Measurements from ENCODE around the gene SCARB1.

SCARB1 gene

DNA sequence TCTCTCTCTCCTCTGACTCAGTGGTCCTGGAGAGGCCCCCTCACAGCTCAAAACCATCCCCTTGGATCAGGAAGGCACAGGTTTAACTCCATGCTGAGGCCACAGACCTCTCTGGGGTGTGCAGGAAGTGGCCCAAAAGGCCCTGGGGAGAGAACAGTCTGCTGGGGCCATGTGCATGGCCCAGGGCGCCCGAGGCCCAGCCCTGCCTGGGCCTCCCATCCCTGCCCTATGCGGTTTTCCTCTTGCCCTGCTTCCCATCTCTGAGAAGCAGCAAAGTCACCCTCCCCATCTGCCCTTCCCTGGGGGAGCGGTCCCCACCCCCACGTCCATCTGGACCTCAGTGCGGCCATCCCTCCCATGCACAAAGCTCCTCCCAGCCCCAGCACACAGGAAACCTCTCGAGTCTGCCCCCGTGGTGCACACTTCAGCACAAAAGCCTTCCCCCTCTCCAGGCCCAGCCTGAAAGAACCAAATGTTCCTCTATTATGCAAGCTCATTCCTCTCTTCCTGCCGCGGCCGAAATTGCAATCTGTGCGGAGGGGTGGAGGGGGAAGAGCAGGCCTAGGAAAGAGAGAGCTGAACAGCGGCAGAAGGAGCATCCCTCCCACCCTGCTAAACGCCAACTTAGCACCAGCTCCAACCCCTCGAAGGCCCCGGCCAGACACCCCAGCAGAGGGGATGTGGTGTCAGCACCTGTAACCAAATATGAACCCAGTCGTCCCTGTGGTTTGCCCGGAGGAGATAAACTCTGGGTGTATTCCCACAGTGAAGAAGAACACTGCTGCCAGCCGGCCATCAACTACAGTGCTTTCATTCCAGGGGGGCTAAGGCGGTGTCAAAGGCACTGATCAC, 108.5 kb downstream of the SCARB1 start:
- peak; percentile 37 for DNase-seq

DNA sequence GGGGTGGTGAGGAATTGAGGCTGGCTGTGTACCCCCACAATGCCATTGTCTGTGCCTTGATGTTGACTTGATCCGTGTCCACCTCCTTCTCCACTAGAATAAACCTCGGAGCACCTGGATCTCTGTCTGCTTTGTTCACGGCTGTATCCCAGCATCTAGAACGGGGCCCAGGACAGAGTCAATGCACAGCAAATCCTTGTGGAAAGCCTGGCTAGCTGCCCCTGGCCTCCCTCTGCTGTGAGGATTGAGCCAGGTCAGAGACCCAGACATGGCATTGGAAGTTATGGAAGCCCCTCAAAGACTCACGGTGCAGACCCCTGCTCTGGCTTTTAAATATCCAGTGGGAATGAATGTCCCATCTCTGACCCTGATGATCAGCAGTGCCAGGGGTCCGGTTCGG, 109.2 kb downstream of the SCARB1 start:
- no peak for DNase-seq

DNA sequence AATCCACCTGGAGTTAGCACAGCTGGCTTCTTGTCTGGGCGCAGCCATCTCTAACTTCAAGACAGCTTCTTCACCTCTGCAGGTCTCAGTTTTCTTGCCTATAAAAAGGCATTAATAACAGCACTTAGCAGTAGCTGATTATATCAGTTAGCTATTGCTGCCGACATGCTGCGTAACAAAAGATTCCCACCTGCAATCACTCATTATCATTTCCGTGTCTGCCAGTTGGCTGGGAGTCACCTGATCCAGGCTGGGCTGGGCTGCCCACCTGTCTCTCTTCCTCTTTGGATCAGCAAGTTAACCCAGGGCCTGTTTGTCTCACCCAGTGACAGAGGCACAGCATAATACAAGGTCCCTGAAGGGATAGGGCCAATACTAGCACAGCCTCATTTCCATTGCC, 109.7 kb downstream of the SCARB1 start:
- no peak for DNase-seq

DNA sequence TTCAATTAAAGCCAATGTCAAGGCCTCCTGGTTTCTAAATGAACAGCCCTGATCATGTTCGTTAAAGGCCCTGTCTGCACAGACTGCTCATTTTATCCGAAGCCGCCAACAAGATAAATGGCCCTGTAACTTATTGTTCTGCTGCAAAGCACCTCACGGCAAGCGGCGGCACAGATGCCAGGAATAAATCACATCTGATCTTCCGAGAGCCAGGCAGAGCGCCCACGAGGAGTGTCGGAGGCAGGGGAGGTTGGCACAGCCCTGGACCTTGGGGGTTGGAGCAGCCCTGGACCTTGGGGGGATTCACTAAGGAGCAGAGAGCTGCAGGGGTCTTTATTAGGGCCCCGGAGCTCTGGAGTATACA, 110.5 kb downstream of the SCARB1 start:
- DNase-seq: no peak

DNA sequence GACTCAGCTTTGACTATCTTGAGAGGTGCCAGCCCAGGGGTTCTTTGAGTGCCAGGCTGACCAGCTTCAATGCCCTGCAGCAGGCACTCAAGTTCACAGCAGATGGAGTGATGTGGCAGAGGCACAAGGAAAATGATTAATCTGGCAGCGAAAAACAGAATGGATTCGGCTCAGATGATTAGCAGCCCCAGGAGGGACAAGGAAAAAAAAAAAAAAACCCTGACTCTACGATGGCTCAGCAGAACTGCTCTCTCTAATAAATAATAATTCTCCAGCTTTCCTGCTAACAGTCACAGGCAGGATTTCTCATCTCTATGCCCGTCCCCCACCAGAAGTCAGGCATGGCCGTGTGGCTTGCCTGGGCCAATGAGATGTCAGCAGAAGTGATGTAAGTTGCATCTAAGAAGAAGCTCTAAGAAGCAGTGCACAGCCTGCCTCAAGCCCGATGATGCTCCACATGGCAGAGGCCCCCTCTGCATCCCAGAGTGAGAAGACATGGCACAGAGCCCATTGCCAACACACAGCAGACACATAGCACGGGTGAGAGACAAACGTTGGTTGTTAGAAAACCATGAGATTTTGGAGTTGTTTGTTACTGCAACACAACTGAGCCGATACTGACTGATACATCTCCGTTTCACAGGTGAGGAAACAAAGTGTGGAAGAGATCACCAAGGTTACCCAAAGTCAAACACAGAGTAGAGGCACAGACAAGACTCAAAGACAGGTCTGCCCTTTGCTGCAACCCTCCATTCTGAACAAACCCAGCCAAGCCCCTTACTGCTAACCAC, 111.0 kb downstream of the SCARB1 start:
- DNase-seq: no peak

DNA sequence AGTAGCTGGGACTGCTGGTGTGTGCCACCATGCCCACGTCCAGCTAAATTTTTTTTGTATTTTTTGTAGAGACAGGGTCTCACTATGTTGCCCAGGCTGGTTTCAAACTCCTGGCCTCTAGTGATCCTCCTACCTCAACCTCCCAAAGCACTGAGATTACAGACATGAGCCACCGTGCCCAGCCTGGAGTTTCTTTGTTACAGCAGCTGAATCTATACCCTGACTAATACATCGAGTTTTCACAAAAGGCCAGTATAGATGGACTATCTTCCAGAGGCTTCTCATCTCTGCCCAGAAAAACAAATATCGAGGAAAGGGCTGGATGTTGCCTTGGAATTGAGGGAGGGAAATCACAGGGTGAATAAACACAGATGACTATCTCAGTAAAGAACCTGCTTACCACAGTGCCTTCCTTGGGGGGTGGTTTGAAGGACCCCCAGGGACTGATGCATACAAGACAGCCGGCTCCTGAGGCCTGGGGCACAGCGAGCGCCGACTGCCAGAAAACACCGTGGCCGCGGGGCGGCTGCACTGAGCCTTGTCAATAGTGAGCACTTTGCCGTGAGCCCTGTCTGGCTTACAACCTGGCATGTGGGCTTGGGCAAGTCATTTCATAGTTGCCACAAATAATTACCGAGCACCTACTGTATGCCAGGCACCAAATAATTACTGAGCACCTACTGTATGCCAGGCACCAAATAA, 111.9 kb downstream of the SCARB1 start:
- no peak for DNase-seq

DNA sequence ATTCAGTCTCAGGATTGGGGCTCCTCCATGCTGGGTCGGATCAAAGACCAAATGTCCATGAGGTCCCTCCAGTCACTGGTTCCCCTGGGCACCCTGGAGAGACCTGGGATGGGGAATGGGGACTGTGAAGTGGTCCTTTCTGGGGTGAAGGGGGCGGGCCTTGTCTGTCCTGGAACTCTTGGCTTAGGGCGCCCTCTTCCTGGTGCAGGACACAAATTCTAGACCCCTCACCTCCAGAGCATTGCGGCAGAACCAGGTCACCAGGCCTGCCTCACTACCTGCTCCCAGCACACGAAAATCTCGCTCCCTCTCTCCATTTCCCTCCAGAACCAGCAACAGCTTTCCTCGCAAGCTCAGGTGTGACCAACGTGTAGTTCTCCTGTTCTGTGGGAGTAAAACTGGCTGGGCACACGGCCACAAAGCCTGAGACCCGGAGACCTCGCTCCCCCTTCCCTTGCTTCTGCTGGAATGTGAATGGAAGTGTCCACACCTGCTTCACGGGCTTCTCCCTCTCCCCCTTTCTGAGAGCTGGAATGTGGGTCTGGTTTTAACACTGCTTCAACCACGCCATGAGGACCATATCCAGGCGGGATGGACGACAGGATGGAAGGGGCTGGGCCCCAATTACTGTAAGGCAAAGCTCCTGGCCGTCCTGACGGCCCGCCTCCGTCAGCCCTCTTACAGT, 112.7 kb downstream of the SCARB1 start:
- no peak for DNase-seq

DNA sequence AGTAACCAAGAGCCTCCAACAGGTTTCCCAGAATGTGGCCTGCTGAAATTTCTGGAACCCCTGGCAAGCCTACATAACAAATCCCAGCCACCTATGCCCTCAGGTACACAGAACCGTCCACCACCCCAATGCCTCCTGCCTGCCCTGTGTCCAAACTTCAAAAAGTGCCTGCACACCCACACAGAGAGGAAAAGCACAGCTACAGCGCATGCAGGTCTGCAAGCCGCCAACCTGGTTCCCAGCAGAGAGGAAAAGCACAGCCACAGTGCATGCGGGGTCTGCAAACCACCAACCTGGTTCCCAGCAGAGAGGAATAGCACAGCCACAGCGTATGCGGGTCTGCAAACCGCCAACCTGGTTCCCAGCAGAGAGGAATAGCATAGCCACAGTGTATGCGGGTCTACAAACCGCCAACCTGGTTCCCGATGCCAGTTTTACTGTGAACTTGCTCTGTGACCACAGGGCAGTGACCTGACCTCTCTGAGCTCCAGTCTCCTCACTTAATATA, 113.5 kb downstream of the SCARB1 start:
- DNase-seq: no peak

DNA sequence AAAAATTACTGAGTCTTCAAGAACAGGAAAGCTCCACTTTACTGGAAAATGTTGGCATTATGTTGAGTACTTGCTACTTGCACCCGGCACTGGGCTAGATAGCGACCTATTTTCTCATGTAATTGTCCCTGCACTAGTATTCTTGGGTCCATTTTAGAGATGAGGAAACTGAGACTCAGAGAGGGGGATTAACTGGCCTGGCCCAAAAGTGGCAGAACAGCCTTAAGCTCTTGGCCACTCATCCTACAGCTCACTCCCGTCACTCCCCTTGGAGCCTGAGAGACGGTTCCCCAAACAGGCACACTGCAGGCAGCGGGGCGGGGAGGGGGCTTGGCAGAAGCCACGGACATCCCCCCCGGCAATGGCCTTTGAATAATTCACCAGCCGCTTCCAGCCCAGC, 113.9 kb downstream of the SCARB1 start:
- DNase-seq: no peak

DNA sequence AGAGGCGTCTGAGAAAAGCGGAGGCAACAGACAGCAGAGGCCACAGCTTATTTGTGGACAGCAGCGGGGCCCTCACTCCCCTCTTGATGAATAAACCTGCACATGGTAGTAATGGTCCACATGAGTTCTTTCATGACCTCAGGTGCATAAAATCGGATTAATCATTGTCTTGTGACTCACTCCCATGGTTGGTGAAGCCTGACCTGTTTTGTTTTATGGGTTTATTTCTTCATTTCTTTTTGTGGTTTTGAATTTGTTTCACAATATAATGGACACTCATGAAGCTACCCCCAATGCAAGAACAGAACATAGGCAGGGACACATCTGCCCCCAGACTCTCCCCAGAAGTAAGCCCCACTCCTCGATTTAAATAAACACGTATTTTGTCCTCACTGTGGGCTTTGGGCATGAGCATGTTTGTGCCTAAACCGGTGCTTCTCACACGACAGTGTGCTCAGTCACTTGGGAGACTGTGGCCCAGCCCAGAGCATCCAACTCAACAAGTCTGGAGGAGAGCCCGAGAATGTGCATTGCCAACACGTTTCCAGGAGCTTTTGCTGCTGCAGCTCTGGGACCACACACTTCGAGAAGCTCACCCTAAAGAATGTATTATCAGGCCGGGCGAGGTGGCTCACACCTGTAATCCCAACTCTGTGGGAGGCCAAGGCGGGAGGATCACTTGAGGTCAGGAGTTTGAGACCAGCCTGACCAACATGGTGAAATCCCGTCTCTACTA, 116.1 kb downstream of the SCARB1 start:
- DNase-seq: no peak

DNA sequence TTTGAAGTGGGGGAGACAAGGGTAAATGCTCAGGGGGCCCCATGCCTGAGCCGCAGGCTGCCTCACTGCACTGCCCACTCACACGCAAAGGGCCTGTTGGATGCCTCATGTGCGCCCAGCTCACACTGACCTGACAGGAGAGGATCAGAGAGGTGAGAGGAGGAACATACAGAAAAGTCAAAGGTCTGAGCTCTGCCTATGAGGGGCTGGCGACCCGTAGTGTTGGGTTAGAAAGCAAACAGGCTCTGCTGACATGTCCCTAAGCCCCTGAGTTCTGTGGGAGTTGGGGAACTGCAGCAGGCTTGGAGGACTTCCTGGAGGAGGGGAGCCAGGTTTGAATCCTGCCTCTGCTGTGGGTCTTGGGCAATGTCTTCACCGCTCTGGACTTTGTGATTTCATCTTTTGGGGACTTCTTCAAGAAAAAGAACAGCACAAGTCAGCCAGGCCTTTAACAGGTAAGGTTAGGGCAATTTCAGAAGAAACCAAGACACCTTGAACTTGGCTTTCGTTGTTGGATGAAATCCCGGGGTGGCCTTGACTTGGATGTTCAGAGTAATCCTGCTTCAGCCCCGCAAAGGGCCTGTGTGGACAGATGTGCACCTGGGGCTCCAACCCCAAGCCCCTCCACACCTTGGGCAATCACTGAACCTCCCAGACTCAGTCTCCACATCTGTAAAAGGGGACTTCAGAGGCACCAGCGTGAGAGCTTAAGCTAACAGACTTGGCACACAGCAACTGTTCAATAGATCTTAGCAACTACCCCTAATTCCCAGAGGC, 116.8 kb downstream of the SCARB1 start:
- no peak for DNase-seq

DNA sequence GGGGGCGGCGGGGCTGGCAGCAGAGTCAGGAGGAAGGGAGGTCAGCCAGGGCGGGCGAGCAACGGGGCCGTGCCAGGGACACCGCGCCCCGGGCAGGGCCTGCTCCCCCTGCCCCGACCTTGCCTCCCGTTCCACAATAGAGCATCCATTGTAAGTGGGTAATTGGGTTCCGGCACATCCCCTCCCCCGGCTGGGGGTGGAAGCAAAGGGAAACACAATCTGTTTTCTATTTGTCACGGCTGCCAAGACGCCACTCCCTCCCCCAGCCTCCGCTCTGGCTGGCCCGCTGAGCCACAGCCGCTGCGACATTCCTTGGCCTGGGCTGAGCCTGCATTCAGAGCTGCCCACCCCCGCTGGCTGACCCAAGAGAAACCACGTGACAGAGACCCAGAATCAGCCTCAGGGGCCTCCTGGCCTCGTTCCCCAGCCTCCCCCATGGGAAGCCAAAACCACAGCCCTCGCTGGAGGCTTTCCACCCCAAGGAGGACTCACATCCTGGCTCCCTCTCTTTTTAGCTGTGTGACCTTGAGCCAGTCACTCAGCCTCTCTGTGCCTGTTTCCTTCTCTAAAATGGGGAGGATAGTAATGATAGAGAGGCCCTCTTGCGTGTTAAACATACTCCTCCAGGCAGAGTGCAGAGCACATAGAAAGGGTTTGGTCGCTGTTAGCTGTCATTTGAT, 117.6 kb downstream of the SCARB1 start:
- DNase-seq: no peak

DNA sequence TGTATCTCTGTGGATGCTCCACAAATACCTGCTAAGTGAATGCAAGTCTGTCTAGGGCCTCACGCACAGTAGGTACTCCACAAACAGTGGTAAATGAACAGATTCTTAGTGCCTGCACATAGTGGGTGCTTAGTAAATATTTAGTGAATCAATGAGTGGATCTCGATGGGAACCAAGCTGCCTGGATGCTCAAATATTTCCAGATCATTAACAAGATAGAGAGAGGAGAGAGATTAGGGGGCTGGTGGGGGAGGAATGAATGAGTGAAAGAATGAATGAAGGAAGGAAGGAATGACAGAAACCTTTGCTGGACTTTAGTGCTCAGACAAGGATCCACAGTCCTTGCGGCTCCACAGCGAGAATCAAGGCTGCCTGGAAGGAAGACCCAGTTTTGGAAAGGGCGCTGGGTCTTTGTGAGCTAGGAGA, 118.2 kb downstream of the SCARB1 start:
- no peak for DNase-seq

DNA sequence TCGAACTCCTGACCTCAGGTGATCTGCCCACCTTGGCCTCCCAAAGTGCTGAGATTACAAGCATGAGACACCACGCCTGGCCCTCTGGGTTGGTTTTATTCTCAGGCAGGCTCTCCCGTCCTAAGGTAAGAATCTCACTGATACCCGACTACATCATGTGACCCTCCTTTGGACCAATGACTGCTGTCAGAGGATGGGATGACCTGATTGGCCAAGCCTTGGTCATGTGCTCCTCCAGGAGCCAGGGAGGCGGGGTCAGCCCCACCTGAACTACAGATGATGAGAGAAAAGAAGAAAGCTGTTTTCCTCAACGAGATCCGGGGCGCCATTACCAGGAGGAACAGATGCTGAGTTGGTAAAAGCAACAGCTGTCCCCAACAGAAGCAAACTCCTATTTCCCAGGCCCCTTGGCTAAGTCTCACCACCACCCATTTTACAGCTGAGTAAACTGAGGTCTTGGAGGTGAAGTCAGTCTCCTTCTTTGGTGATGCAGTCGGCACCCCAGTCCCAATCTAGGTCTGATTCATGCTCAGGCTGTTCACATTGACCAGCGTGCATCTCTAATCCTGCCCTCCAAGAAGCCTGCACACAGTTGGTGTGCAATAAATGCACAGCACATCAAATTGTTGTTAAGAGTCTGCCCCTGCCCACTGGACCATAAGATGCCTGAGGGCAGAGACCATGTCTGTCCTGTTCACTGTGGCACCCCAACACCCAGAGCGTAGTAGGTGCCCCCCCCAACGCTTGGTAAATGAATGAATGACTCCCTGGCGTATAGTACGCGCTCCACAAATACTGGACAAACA, 118.8 kb downstream of the SCARB1 start:
- DNase-seq: no peak

DNA sequence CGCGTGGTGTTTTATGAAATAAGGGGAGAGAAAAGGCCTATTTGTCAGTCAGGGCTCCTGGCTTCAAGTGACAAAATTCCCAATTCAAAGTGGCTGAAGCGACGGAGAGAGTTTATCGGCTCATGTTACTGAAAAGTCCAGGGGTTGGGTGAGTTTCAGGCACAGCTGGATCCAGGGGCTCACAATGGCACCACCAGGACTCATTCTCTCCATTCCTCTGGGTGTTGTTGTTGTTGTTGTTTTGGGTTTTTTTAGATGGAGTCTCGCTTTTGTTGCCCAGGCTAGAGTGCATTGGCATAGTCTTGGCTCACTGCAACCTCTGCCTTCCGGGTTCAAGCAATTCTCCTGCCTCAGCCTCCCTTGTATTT, 119.4 kb downstream of the SCARB1 start:
- no peak for DNase-seq

DNA sequence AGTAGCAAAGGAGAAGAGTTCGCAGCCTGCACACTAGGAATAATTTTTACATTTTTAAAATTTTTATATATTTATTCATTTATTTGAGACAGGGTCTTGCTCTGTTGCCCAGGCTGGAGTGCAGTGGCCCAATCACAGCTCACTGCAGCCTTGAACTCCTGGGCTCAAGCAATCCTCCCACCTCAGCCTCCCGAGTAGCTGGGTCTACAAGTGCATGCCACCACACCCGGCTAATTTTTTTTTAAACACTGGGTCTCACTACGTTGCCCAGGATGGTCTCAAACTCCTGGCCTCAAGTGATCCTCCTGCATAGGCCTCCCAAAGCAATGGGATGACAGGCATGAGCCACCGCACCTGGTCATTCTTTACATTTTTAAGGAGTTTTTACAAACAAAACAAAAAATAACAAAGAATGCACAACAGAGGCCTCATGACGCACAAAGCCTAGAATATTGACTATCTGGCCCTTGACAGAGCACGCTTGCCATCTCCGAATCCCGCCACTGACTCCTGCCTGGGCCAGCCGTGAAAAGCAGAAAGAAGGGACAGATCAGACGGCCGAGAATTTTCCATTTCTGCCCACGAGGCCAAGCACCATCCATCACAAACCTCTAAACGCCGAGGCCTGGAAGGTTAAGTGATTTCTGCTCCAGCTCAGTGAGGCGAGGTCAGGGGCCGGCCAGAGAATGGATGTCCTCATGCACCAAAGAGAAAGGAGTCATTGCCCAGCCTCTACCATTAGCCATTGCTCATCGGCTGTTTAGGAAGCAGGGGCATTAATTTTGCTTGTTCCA, 120.0 kb downstream of the SCARB1 start:
- no peak for DNase-seq

DNA sequence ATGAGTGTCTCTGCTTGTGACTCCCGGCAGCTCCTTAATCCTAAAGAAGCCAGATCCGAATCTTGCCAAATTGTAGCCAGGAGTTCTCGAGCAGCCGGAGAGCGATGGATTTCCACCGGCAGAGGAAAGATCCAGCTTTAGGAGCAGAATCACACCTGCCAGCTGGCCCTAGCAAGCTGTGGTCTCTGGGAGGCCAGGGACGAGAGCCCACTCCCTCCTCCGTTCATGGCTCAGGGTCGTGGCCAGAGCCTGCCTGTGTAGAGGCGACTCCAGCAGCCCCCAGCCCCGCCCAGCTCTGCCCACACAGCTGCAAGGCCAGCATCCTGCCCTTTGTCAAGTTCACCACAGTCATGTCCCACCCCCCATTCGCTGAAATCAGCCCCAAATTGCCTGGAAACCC, 121.0 kb downstream of the SCARB1 start:
- no peak for DNase-seq

DNA sequence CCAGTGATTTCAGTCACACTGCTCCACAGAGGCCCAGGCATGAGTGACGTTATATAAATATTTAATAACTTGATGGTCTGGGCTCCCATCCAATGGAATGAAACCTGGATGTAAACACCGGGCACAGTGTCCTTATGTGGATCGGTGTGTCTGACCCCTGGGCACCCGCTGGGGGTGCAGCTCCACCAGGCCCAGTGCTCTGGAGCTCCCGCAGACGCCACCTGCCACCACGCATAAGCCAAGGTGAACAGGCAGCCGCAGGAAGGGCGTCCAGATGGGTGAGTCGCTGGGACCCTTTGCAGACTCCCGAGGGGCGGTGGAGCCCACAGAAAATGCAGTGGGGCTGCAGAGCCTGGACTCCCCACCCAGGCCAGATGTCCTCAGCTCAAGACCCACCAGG, 121.6 kb downstream of the SCARB1 start:
- no peak for DNase-seq

DNA sequence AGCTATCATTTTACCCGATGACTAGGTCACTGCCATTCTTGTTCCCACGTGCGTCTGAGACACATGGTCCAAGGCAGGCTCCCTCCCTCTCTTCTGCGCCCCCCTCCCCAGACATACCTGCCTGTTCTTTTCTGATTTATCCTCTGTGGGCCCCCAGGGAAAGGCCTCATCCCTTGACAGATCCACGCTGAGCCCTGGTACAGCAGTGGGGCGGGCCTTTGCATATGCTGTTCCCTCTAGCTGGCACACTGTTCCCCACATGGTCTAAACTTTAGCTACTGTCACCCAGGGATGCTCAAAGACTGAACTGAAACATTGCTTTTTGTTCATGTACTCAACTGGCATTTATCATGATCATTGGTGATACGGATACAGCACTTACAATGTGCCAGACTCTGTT, 122.5 kb downstream of the SCARB1 start:
- no peak for DNase-seq

Data from CD4-positive, alpha-beta T cell treated with Interleukin-17A for 1 hour (primary cell).